Keratinocyte (primary cell): ENCODE results near the gene DUSP6.

Experiments used
- CTCF ChIP-seq, 3 experiments: IDR thresholded peaks in 1 of 3; conservative IDR thresholded peaks in 1 of 3; optimal IDR thresholded peaks in 1 of 3; 2 replicates in 2 of 3; 3 replicates in 1 of 3; pipeline versions ENCODE3 to v1.5.1; 2011; ENCODE audit warnings: low read length in 3 of 3, mild to moderate bottlenecking in 3 of 3, moderate library complexity in 2 of 3, control low read depth in 1 of 3, inconsistent platforms in 1 of 3; ENCODE audit not compliant: insufficient read depth in 2 of 3; ENCODE audit errors: extremely low read depth in 1 of 3
- EZH2 ChIP-seq: IDR thresholded peaks from one replicate; pipeline ENCODE4 v1.6.1; 2012; ENCODE audit warnings: inconsistent platforms, mild to moderate bottlenecking, low read length, moderate library complexity

DNA sequence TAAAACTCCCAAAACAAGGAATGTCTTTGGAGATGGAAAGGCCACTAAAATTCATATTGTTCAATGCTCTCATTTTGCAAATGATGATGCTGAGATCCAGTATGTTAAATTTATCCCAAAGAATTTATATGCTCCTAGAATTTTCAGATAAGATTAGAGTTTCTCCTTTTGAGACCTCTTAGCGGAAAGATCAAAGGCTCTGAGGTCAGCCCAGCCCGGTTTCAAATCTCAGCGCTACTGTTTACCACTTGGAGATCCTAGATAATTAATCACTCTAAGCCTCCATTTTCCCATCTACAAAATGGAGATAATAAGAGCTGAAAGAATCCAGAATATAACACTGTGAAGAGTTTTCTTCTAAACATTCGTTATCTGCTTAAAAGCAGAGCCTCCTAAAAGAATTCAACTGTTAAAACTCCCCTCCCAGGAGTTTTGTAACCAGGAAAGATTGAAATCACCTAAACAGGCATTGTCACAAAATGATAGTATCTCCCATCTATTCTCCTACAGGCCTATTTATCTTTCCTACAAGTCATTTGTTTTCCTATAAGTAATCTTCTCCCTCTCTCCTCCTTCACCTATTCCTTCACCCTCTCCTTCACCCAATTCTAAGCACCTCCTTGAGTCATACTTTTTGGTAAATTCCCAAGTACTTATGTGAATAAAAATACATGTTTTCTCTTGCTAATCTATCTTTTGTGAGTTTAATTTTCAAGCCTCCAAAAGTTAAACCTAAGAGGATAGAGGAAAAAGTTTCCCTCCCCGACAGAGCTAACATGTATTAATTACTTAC, 16.7 kb downstream of the DUSP6 start:
- TF ChIP-seq CTCF (optimal IDR thresholded peaks at IDR 0.05 in 1 of 3, IDR thresholded peaks at IDR 0.05 in 1 of 3, conservative IDR thresholded peaks at IDR 0.05 in 1 of 3; ENCODE audit: extremely low read depth in 1 of 3, insufficient read depth in 2 of 3, low read length in 3 of 3): no peak
- no peak for TF ChIP-seq EZH2
